Measurements from ENCODE around the gene HMGN4.

The HMGN4 gene

GRCh38 chr6:26556263-26557070 lies 18.3 kb downstream of the HMGN4 start:
- peak; percentile 85 for DNase-seq (ENCODE audit: low read depth)
- TF ChIP-seq CTCF (IDR thresholded peaks at IDR 0.05; ENCODE audit: low read length, missing control alignments) = no peak
- peak overlapping the region; percentile 61 for H3K4me3 ChIP-seq (replicated peaks; ENCODE audit: low read depth, low read length)

- no peak overlapping the region for H3K4me3 ChIP-seq (replicated peaks; ENCODE audit: low read depth, low read length)
- no peak for DNase-seq (ENCODE audit: low read depth)
- no peak for TF ChIP-seq CTCF (IDR thresholded peaks at IDR 0.05; ENCODE audit: low read length, missing control alignments)
Observed at GRCh38 chr6:26561533-26562466, 23.6 kb downstream of the HMGN4 start.

GRCh38 chr6:26563488-26563887 lies 25.3 kb downstream of the HMGN4 start:
- DNase-seq (ENCODE audit: low read depth) = no peak
- no peak overlapping the region for H3K4me3 ChIP-seq (replicated peaks; ENCODE audit: low read depth, low read length)
- no peak for TF ChIP-seq CTCF (IDR thresholded peaks at IDR 0.05; ENCODE audit: low read length, missing control alignments)

GRCh38 chr6:26568601-26569432 lies 30.7 kb downstream of the HMGN4 start:
- TF ChIP-seq CTCF (IDR thresholded peaks at IDR 0.05; ENCODE audit: low read length, missing control alignments) = peak; percentile 29
- DNase-seq (ENCODE audit: low read depth) = peak; percentile 96
- peak overlapping the region; percentile 72 for H3K4me3 ChIP-seq (replicated peaks; ENCODE audit: low read depth, low read length)

GRCh38 chr6:26569433-26569764 lies 31.2 kb downstream of the HMGN4 start:
- TF ChIP-seq CTCF (IDR thresholded peaks at IDR 0.05; ENCODE audit: low read length, missing control alignments) = no peak
- no peak for DNase-seq (ENCODE audit: low read depth)
- peak overlapping the region; percentile 72 for H3K4me3 ChIP-seq (replicated peaks; ENCODE audit: low read depth, low read length)

- no peak overlapping the region for H3K4me3 ChIP-seq (replicated peaks; ENCODE audit: low read depth, low read length)
- no peak for TF ChIP-seq CTCF (IDR thresholded peaks at IDR 0.05; ENCODE audit: low read length, missing control alignments)
- DNase-seq (ENCODE audit: low read depth) = no peak
Observed at GRCh38 chr6:26570027-26570809, 32.1 kb downstream of the HMGN4 start.

Measured in fibroblast of pulmonary artery (primary cell).